RPMI7951 (cell line): ENCODE results near the gene TET2. TPM values are rescaled to one million over a fixed set of nuclear protein-coding genes. Genes with fewer than 3 reads are reported as not detected.

ENCODE experiments used
- DNase-seq: peaks from one replicate; pipeline ENCODE4 v3.0.0-alpha.2; 2012; ENCODE audit warnings: low read depth
- total RNA-seq: library from RNA; depleted of rRNA; stranded (reverse); fragments of >200 nt; shearing (Covaris generic); gene quantifications from 2 replicates; pipeline ENCODE4 v1.2.3, GENCODE V29; 2014

TET2 gene
- total RNA-seq, 1 experiment from 2014 or later, result 13.6 TPM

GRCh38 chr4:105140684-105141490 is 5.8 kb upstream of the TET2 start:
- DNase-seq, result peak; percentile 5

- DNase-seq, result peak; percentile 3
Observed at GRCh38 chr4:105145156-105145902, 1.3 kb upstream of the TET2 start.

GRCh38 chr4:105145903-105146275 is 787 bp upstream of the TET2 start:
- DNase-seq, result no peak

GRCh38 chr4:105147016-105147552 is 408 bp downstream of the TET2 start:
- no peak for DNase-seq

GRCh38 chr4:105147553-105148161 is 981 bp downstream of the TET2 start:
- peak; percentile 31 for DNase-seq

GRCh38 chr4:105148356-105148755 is 1.7 kb downstream of the TET2 start:
- no peak for DNase-seq

- no peak for DNase-seq
Observed at GRCh38 chr4:105148776-105149175, 2.1 kb downstream of the TET2 start.

GRCh38 chr4:105149771-105150170 is 3.1 kb downstream of the TET2 start:
- DNase-seq, result no peak

GRCh38 chr4:105150503-105150902 is 3.8 kb downstream of the TET2 start:
- no peak for DNase-seq

- DNase-seq, result no peak
Observed at GRCh38 chr4:105153749-105154148, 7.1 kb downstream of the TET2 start.

GRCh38 chr4:105154576-105154975 is 7.9 kb downstream of the TET2 start:
- DNase-seq, result no peak

- no peak for DNase-seq
Observed at GRCh38 chr4:105155426-105155825, 8.8 kb downstream of the TET2 start.

- no peak for DNase-seq
Observed at GRCh38 chr4:105158837-105159236, 12.2 kb downstream of the TET2 start.

GRCh38 chr4:105162123-105162796 is 15.6 kb downstream of the TET2 start:
- DNase-seq, result no peak

GRCh38 chr4:105164548-105164947 is 17.9 kb downstream of the TET2 start:
- DNase-seq, result no peak

GRCh38 chr4:105166066-105166465 is 19.4 kb downstream of the TET2 start:
- DNase-seq, result no peak

- no peak for DNase-seq
Observed at GRCh38 chr4:105170711-105171110, 24.0 kb downstream of the TET2 start.

- DNase-seq, result no peak
Observed at GRCh38 chr4:105171912-105172311, 25.2 kb downstream of the TET2 start.

- no peak for DNase-seq
Observed at GRCh38 chr4:105174098-105174497, 27.4 kb downstream of the TET2 start.

- no peak for DNase-seq
Observed at GRCh38 chr4:105179539-105180401, 33.1 kb downstream of the TET2 start.

GRCh38 chr4:105181259-105181658 is 34.6 kb downstream of the TET2 start:
- DNase-seq, result no peak
